Adrenal gland (tissue), 19 donors: Measurements from ENCODE around the gene ACVR2B. TPM values are rescaled to one million over a fixed set of nuclear protein-coding genes. Genes with fewer than 3 reads are reported as not detected.
"Not testable (repeated sequence)": the region's sequence is repeated elsewhere in the genome, so short reads cannot be mapped to it uniquely, and the experiment has no call there.

Source experiments
- DNase-seq, 7 donors: peaks; one replicate each; pipeline ENCODE4 v3.0.0-alpha.2; 2019 to 2020
- H3K27ac ChIP-seq, 5 donors: fragments of 200-600 bp; sonication (generic) in 4 of 5; 1 replicate in 3 of 5; 2 replicates in 2 of 5; pipeline versions ENCODE4 v1.5.1 to v1.8.0; 2016 to 2020; ENCODE audit warnings: mild to moderate bottlenecking in 1 of 5
- H3K27me3 ChIP-seq: fragments of 200-600 bp; 2 replicates; pipeline ENCODE4 v1.8.0; 2021
- H3K36me3 ChIP-seq, 2 donors: fragments of 200-600 bp; replicated peaks in 1 of 2; 1 replicate in 1 of 2; 2 replicates in 1 of 2; pipeline versions ENCODE4 v1.5.1 to v1.8.0; 2018 to 2022
- H3K4me1 ChIP-seq, 2 donors: fragments of 200-600 bp; replicated peaks in 1 of 2; 1 replicate in 1 of 2; 2 replicates in 1 of 2; pipeline versions ENCODE4 v1.5.1 to v1.8.0; 2018 to 2021
- H3K4me3 ChIP-seq, 4 donors: fragments of 200-600 bp; sonication (generic) in 3 of 4; one replicate each; pipeline ENCODE4 v1.5.1; 2016 to 2018
- H3K9me3 ChIP-seq, 3 donors: fragments of 200-600 bp; sonication (generic) in 1 of 3; replicated peaks in 1 of 3; 1 replicate in 2 of 3; 2 replicates in 1 of 3; pipeline versions ENCODE4 v1.5.1 to v1.8.0; 2016 to 2021
- POLR2A ChIP-seq, 2 donors: fragments of 450-650 bp; IDR thresholded peaks; one replicate each; pipeline ENCODE4 v1.6.1; 2017; ENCODE audit warnings: antibody characterized with exemption in 2 of 2, mild to moderate bottlenecking in 2 of 2, moderate library complexity in 1 of 2
- WGBS, 4 donors: extraction: QIAGEN DNeasy Blood & Tissue Kit in 2 of 4; methylation state at CpG; one replicate each; pipeline versions ENCODE4 v1.1.5 to v1.1.7; 2013 to 2017; 5-methylcytosine and 5-hydroxymethylcytosine counted together
- intact Hi-C, 2 donors: fragments of 100-400 bp; cut with DNase I; formaldehyde crosslinking; loops; one replicate each; pipeline versions ENCODE4 v1.14.1 to v1.15.0; 2022 to 2023
- long read RNA-seq, 10 donors: library from polyadenylated mRNA in 3 of 10; unstranded in 2 of 10; stranded (forward) in 1 of 10; transcript quantifications; one replicate each; pipeline ENCODE4 v2.0.0 and lab custom pipeline, GENCODE V29; 2021 to 2026
- polyA plus RNA-seq, 3 donors: library from polyadenylated mRNA; stranded (reverse); fragments of 200-250 nt in 2 of 3; fragments of 350-450 nt in 1 of 3; fragmentation: Illumina TruSeq in 1 of 3; extraction: RNeasy Lipid Tissue Mini Kit (QIAGEN cat#74804) in 1 of 3; gene quantifications; one replicate each; pipeline ENCODE4 v1.2.3, GENCODE V29; 2013 to 2014
- total RNA-seq, 9 donors: library from RNA; depleted of rRNA in 4 of 9; stranded (reverse); fragments of >200 nt in 4 of 9; fragments of 120-200 nt in 1 of 9; fragmentation: NEBNext Ultra II Directional in 1 of 9; extraction: Animal tissue kit (Norgen Biotek cat#: 25700) in 1 of 9; gene quantifications; one replicate each; pipeline versions ENCODE4 v1.1.0 to v1.2.4, GENCODE V29; 2013 to 2023
- TF ChIP-seq, protein P1 (sequence below), 6 experiments: fragments of 450-650 bp in 4 of 6; fragments of 200-600 bp in 2 of 6; sonication (generic) in 1 of 6; IDR thresholded peaks; 1 replicate in 5 of 6; 2 replicates in 1 of 6; pipeline versions ENCODE4 v1.5.1 to v1.8.0; 2016 to 2021; ENCODE audit warnings: antibody characterized with exemption in 6 of 6, mild to moderate bottlenecking in 2 of 6, moderate library complexity in 1 of 6
- donor health status: healthy with polysubstance abuse.
- donor health status: Bipolar disorder and iron deficiency.
- donor health status: DM: yes; HTN: yes; CAD: no.
- donor health status: DM: no; HTN: no; CAD: no.
- donor health status: DM: no; HTN: no; CAD: no.
- donor health status: DM: yes; HTN: yes; CAD: no.

Gene ACVR2B
- total RNA-seq (10 to 100 TPM in 7 of 9 donors, 1 to 10 TPM in 2; 3.6 to 20.2 (median 13.7) TPM), polyA plus RNA-seq (1 to 10 TPM; 1.8 to 5.1 (median 2.3) TPM)
- long read RNA-seq, donor 1 = 0 reads
- long read RNA-seq, donor 2, full-length matches to known transcripts = 2 of 2 reads
- long read RNA-seq, donor 2, partial matches to known transcripts = 0 of 2 reads
- long read RNA-seq, donor 2, other reads (novel, unspliced or antisense) = 0 of 2 reads
- long read RNA-seq, donor 3 = 0 reads
- long read RNA-seq, donor 4, full-length matches to known transcripts = 1 of 4 reads
- long read RNA-seq, donor 4, partial matches to known transcripts = 0 of 4 reads
- long read RNA-seq, donor 4, other reads (novel, unspliced or antisense) = 3 of 4 reads
- long read RNA-seq, donor 5, full-length matches to known transcripts = 3 of 7 reads
- long read RNA-seq, donor 5, partial matches to known transcripts = 0 of 7 reads
- long read RNA-seq, donor 5, other reads (novel, unspliced or antisense) = 4 of 7 reads
- long read RNA-seq, donor 6, partial matches to known transcripts = 1 of 2 reads
- long read RNA-seq, donor 6, other reads (novel, unspliced or antisense) = 1 of 2 reads
- long read RNA-seq, donor 7, full-length matches to known transcripts = 2 of 2 reads
- long read RNA-seq, donor 7, partial matches to known transcripts = 0 of 2 reads
- long read RNA-seq, donor 7, other reads (novel, unspliced or antisense) = 0 of 2 reads
- long read RNA-seq, donor 8, full-length matches to known transcripts = 2 of 2 reads
- long read RNA-seq, donor 8, partial matches to known transcripts = 0 of 2 reads
- long read RNA-seq, donor 8, other reads (novel, unspliced or antisense) = 0 of 2 reads
- long read RNA-seq, donor 9, full-length matches to known transcripts = 1 of 1 reads
- long read RNA-seq, donor 9, partial matches to known transcripts = 0 of 1 reads
- long read RNA-seq, donor 9, other reads (novel, unspliced or antisense) = 0 of 1 reads
- long read RNA-seq, donor 10, full-length matches to known transcripts = 4 of 4 reads
- long read RNA-seq, donor 10, partial matches to known transcripts = 0 of 4 reads
- long read RNA-seq, donor 10, other reads (novel, unspliced or antisense) = 0 of 4 reads

DNA sequence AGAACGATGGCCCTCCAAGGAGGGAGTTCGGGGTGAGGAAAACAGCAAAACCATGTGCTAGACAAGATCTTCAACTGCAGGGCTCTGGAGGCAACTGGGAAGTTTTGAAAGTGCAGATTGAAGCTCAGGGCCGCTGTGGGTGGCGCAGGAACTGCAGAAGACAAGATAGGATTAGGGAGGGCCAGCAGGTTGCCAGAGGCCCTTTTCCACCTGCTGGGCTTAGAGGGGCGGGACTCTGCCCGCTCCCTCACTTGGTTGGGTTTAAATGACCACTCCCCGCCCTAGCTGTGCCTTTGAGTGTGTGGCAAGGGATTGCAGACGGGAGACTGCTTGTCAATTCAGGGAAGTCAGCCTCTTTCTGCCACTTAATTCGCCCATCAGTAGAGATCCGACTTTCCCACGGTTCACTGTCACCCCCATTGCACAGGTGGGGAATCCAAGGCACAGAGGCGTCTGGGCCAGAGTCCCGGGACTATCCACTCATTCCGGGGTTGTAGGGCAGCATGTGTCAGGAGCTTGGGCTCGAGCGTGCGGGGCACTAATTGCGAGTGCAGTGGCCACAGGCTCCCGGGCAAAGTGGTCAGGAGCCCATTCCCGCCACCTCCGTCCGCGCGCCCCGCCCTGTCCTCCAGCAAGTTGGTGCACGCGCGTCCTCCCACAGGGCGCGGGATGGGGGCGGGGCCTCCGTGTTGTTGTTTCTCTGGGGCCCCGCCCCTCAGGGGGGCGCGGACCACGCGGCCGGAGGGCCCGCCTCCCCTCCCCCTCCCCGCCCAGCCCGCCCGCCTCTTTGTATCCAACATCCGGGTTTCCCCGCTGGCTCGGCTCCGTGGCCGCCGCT is at the start of gene ACVR2B:
TSS of gene ACVR2B (plus strand) at position 816 of the 838 bp plus-strand sequence. CDS start 433 bp downstream, outside the sequence.
- Histone ChIP-seq H3K9me3 (no peaks in the 10 kb centered on the region), H3K27ac (peak within 1 kb of the TSS; percentile 24 to 94 (median 90)), H3K4me3 (peak within 1 kb of the TSS; percentile 29 to 97 (median 56)), H3K27me3 (no peaks in the 10 kb centered on the region), H3K36me3 (no peaks in the 10 kb centered on the region), H3K4me1 (peaks cover 34 to 48% of the 10 kb centered on the region in 2 donors)
- TF ChIP-seq, protein P1, sequence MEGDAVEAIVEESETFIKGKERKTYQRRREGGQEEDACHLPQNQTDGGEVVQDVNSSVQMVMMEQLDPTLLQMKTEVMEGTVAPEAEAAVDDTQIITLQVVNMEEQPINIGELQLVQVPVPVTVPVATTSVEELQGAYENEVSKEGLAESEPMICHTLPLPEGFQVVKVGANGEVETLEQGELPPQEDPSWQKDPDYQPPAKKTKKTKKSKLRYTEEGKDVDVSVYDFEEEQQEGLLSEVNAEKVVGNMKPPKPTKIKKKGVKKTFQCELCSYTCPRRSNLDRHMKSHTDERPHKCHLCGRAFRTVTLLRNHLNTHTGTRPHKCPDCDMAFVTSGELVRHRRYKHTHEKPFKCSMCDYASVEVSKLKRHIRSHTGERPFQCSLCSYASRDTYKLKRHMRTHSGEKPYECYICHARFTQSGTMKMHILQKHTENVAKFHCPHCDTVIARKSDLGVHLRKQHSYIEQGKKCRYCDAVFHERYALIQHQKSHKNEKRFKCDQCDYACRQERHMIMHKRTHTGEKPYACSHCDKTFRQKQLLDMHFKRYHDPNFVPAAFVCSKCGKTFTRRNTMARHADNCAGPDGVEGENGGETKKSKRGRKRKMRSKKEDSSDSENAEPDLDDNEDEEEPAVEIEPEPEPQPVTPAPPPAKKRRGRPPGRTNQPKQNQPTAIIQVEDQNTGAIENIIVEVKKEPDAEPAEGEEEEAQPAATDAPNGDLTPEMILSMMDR (IDR thresholded peaks at IDR 0.05) = no peak
- TF ChIP-seq POLR2A (IDR thresholded peaks at IDR 0.05) = peak in 1 of 2 donors; percentile 63
- intact Hi-C loops = no loop called here
- DNase-seq = peak; percentile 91 to 96 (median 94)
- WGBS, 4 donors = 8 to 28% (median 17%) methylated on average over 12 to 48 of the region's 48 CpGs

DNA sequence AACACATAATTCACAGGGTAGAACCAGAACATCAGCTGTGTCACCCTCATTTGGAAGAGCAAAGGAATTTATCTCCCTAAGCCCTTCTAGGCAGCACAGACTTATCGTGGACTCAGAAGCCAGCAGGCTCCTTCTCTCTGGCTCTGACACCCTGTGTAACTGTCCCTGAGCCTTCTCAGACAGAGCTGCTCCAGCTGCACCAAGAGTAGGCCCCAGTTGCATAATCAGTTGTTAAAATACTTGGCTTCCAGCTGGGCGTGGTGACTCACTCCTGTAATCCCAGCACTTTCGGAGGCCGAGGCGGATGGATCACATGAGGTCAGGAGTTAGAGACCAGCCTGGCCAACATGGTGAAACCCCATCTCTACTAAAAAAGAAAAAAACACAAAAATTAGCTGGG is 49.4 kb upstream of the ACVR2B start:
- Histone ChIP-seq H3K4me1 (peaks cover 0 to 4% of the 10 kb centered on the region in 2 donors), H3K4me3 (no peak overlapping the region), H3K27ac (peak overlapping the region in 4 of 5 donors; percentile 13 to 53 (median 43)), H3K36me3 (peaks cover 0 to 10% of the 10 kb centered on the region in 2 donors), H3K27me3 (no peaks in the 10 kb centered on the region), H3K9me3 (no peaks in the 10 kb centered on the region)
- TF ChIP-seq, protein P1 (IDR thresholded peaks at IDR 0.05) = no peak
- TF ChIP-seq POLR2A (IDR thresholded peaks at IDR 0.05) = peak in 1 of 2 donors; percentile 58
- 39 to 48% (median 46%) methylated on average over 5 of the region's 5 CpGs for WGBS, 4 donors
- DNase-seq = peak; percentile 64 to 93 (median 91)
- intact Hi-C loops = loop anchor here in 1 of 2 donors (5.0 kb wide), 1 partner anchor 73 kb away; no protein-coding TSS in a partner anchor

DNA sequence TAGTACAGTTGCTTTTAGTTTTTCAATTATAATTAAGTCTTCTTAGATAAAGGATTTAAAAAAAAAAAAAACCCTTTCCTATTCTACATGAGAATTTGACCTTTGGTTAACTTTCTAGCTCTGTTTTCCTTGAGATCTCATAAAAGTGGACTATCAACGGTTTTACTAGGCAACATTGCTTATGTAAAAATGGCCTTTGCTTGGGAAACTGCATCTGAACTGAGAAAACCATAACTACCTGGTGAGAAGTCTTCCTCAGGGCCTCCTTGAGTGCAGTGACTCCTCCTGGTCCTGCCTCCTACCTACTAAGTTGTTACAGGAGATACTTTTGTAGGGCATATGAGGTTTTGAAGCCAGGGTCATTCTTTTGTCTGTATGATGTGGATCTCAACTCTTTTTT is 42.1 kb upstream of the ACVR2B start:
- Histone ChIP-seq H3K27ac (no peak overlapping the region), H3K4me1 (no peaks in the 10 kb centered on the region), H3K9me3 (no peaks in the 10 kb centered on the region), H3K4me3 (no peak overlapping the region), H3K27me3 (no peaks in the 10 kb centered on the region), H3K36me3 (no peaks in the 10 kb centered on the region)
- 48 to 74% (median 64%) methylated on average over 1 of the region's 1 CpG for WGBS, 4 donors
- intact Hi-C loops = no loop called here
- TF ChIP-seq, protein P1 (IDR thresholded peaks at IDR 0.05) = no peak
- TF ChIP-seq POLR2A (IDR thresholded peaks at IDR 0.05) = no peak
- DNase-seq = no peak

DNA sequence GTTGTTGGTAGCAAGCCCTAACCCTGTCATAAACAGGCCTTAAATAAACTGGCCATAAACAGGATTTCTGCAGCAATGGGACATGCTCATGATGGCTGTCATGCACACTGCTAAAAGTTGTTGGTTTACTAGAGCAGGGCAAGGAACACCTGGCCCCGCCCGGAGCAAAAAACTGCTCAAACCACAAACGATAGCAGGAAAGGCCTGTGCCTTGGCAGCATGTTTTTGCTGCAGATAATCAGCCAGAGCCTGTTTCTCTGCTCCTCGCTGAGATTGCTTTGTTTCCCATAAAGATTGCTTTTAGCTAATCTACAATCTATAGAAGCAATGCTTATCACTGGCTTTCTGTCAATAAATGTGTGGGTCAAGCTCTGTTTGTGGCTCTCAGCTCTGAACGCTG is 32.9 kb upstream of the ACVR2B start:
- H3K27me3 ChIP-seq, DNase-seq, intact Hi-C loops, H3K4me3 ChIP-seq, H3K36me3 ChIP-seq, H3K4me1 ChIP-seq, H3K9me3 ChIP-seq, H3K27ac ChIP-seq: not testable (repeated sequence)
- 76 to 92% (median 91%) methylated on average over 5 of the region's 5 CpGs for WGBS, 4 donors
